HepG2 (cell line): Measurements from ENCODE around the gene TRIM10. TPM values are rescaled to one million over a fixed set of nuclear protein-coding genes. Genes with fewer than 3 reads are reported as not detected.

Experiments used
- CENPT ChIP-seq: sonication (generic); formaldehyde crosslinking; IDR thresholded peaks from 2 replicates; pipeline ENCODE4 v1.8.0; 2022; ENCODE audit warnings: low read depth, mild to moderate bottlenecking, moderate library complexity, missing genetic modification reagents
- CREBL2 ChIP-seq: sonication (generic); formaldehyde crosslinking; IDR thresholded peaks from 2 replicates; pipeline ENCODE4 v1.8.1; 2023; ENCODE audit warnings: missing genetic modification reagents, mild to moderate bottlenecking, borderline replicate concordance
- EHMT2 ChIP-seq: fragments of 200-600 bp; sonication (generic); IDR thresholded peaks from 2 replicates; pipeline ENCODE4 v1.7.0; 2017; ENCODE audit warnings: antibody characterized with exemption, low read depth, low read length, borderline replicate concordance
- GATAD2A ChIP-seq: IDR thresholded peaks from 2 replicates; pipeline ENCODE4 v1.6.1; 2016
- JUND ChIP-seq: sonication (generic); formaldehyde crosslinking; IDR thresholded peaks from 2 replicates; pipeline ENCODE4 v1.8.0; 2022; ENCODE audit warnings: mild to moderate bottlenecking, missing genetic modification reagents
- KAT8 ChIP-seq: IDR thresholded peaks from 2 replicates; pipeline ENCODE4 v1.6.1; 2016; ENCODE audit warnings: missing genetic modification reagents, missing compliant biosample characterization
- PHB2 ChIP-seq: fragments of 450-650 bp; IDR thresholded peaks from 2 replicates; pipeline ENCODE4 v1.6.1; 2018; ENCODE audit not compliant: partially characterized antibody
- POLR2AphosphoS5 ChIP-seq: IDR thresholded peaks from 2 replicates; pipeline ENCODE4 v1.6.1; 2012; ENCODE audit warnings: low read depth, low read length
- POLR2G ChIP-seq: fragments of 200-400 bp; formaldehyde crosslinking; IDR thresholded peaks from 2 replicates; pipeline ENCODE4 v1.6.1; 2018; ENCODE audit warnings: mild to moderate bottlenecking, low read depth, low read length, moderate library complexity
- REXO4 ChIP-seq: sonication (generic); formaldehyde crosslinking; IDR thresholded peaks from 2 replicates; pipeline ENCODE4 v1.8.0; 2022; ENCODE audit warnings: missing genetic modification reagents, mild to moderate bottlenecking, borderline replicate concordance
- SPEN ChIP-seq: sonication (generic); formaldehyde crosslinking; IDR thresholded peaks from 2 replicates; pipeline ENCODE4 v1.5.1; 2020; ENCODE audit warnings: low read depth, mild to moderate bottlenecking, missing genetic modification reagents
- SRY ChIP-seq: sonication (generic); formaldehyde crosslinking; IDR thresholded peaks from 2 replicates; pipeline ENCODE4 v1.8.0; 2022; ENCODE audit warnings: mild to moderate bottlenecking, missing genetic modification reagents
- SSRP1 ChIP-seq: IDR thresholded peaks from 2 replicates; pipeline ENCODE4 v1.6.1; 2016; ENCODE audit warnings: control low read depth
- ZBTB3 ChIP-seq: sonication (generic); formaldehyde crosslinking; IDR thresholded peaks from 2 replicates; pipeline ENCODE4 v1.4.0; 2020; ENCODE audit warnings: low read depth, mild to moderate bottlenecking, moderate library complexity, missing genetic modification reagents, borderline replicate concordance
- ZBTB8A ChIP-seq: sonication (generic); formaldehyde crosslinking; IDR thresholded peaks from 2 replicates; pipeline ENCODE4 v1.4.0; 2020; ENCODE audit warnings: mild to moderate bottlenecking, low read depth, missing genetic modification reagents, borderline replicate concordance
- ZFP36L2 ChIP-seq: sonication (generic); formaldehyde crosslinking; IDR thresholded peaks from 2 replicates; pipeline ENCODE4 v1.4.0; 2020; ENCODE audit warnings: missing genetic modification reagents
- ZGPAT ChIP-seq: IDR thresholded peaks from 2 replicates; pipeline ENCODE4 v1.6.1; 2016; ENCODE audit warnings: mild to moderate bottlenecking
- ZMAT3 ChIP-seq: sonication (generic); formaldehyde crosslinking; conservative IDR thresholded peaks from 2 replicates; pipeline ENCODE4 v1.7.0; 2021; ENCODE audit warnings: missing genetic modification reagents
- ZNF24 ChIP-seq: fragments of 450-650 bp; IDR thresholded peaks from 2 replicates; pipeline ENCODE4 v1.6.1; 2017; ENCODE audit warnings: antibody characterized with exemption, mild to moderate bottlenecking
- ZNF30 ChIP-seq: sonication (generic); formaldehyde crosslinking; IDR thresholded peaks from 2 replicates; pipeline ENCODE4 v1.5.0; 2020; ENCODE audit warnings: mild to moderate bottlenecking, missing genetic modification reagents
- ZNF335 ChIP-seq: sonication (generic); formaldehyde crosslinking; IDR thresholded peaks from 2 replicates; pipeline ENCODE4 v1.4.0; 2020; ENCODE audit warnings: missing genetic modification reagents
- ZNF501 ChIP-seq: sonication (generic); formaldehyde crosslinking; IDR thresholded peaks from 2 replicates; pipeline ENCODE4 v1.5.1; 2020; ENCODE audit warnings: mild to moderate bottlenecking, moderate library complexity, missing genetic modification reagents
- ZNF652 ChIP-seq: IDR thresholded peaks from 2 replicates; pipeline ENCODE4 v1.6.1; 2016; ENCODE audit warnings: low read depth, borderline replicate concordance
- ZNF678 ChIP-seq: sonication (generic); formaldehyde crosslinking; IDR thresholded peaks from 2 replicates; pipeline ENCODE4 v1.4.0; 2020; ENCODE audit warnings: mild to moderate bottlenecking, missing genetic modification reagents
- ZNF781 ChIP-seq: sonication (generic); formaldehyde crosslinking; IDR thresholded peaks from 2 replicates; pipeline ENCODE4 v1.5.1; 2020; ENCODE audit warnings: borderline replicate concordance, mild to moderate bottlenecking, missing genetic modification reagents; ENCODE audit errors: not compliant biosample characterization
- ZSCAN29 ChIP-seq: sonication (generic); formaldehyde crosslinking; conservative IDR thresholded peaks from 2 replicates; pipeline ENCODE4 v1.4.0; 2020; ENCODE audit warnings: mild to moderate bottlenecking, missing genetic modification reagents
- ZUFSP ChIP-seq: sonication (generic); formaldehyde crosslinking; IDR thresholded peaks from 2 replicates; pipeline ENCODE4 v1.9.0; 2021; ENCODE audit warnings: missing genetic modification reagents, mild to moderate bottlenecking, borderline replicate concordance
- polyA plus RNA-seq, 8 experiments: library from polyadenylated mRNA; depleted of rRNA in 3 of 8; stranded (reverse) in 7 of 8; unstranded in 1 of 8; fragments of >200 nt; fragmentation: Illumina TruSeq in 4 of 8; extraction: Trizol in 4 of 8; gene quantifications; 2 replicates each; pipeline versions ENCODE4 v1.2.1 to v1.2.3, GENCODE V29; 2011 to 2016; ENCODE audit warnings: low read depth in 4 of 8, missing spikeins in 1 of 8, mixed read lengths in 1 of 8; ENCODE audit not compliant: insufficient read depth in 1 of 8
- total RNA-seq, 5 experiments: library from RNA; depleted of rRNA; stranded (reverse); fragments of >200 nt; fragmentation: Illumina TruSeq; extraction: Trizol; gene quantifications; 2 replicates each; pipeline ENCODE4 v1.2.3, GENCODE V29; 2016; ENCODE audit warnings: low read depth in 1 of 5
- TF ChIP-seq, protein P1 (sequence below): sonication (generic); formaldehyde crosslinking; IDR thresholded peaks from 2 replicates; pipeline ENCODE4 v1.4.0; 2020; ENCODE audit warnings: missing genetic modification reagents

The TRIM10 gene
- total and polyA plus RNA-seq, 2 of the 13 experiments (the other 11 are each of a cell fraction or from before 2014, with no cell fraction given): 4.1 to 6.8 TPM

DNA sequence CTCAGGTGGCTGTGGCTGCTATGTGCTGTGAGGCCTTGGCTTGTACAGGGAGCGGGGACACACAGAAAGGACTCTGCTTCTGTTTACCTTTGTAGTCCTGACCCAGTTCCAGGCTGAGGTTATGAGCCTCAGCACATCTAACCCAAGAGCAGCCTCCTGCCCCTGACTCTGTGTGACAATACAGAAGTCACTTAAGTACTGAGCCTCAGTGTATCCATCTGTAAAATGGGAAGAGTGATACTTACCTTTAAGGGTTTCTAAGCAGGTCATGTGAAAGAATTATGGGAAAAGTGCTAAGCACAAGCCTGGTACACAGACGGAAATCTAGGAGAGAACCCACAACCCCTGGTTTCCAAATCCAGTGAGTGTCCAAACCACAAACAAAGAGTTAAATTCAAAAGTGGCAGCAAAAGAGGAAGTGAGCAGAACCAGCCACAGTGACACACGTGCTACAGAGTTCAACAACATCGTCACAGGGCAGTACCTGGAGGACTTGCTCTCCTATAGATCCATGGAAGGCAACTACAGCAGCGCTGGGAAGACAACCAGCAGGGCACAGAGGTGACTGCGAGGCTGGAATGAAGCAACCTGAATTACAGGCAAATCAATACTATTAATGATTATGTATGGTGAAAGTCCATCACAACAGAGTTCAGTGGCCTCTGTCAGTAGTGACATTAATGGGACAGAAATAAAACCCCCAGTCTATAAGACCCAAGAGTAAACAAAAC lies 39.7 kb upstream of the TRIM10 start (continued):
- TF ChIP-seq, protein P1, sequence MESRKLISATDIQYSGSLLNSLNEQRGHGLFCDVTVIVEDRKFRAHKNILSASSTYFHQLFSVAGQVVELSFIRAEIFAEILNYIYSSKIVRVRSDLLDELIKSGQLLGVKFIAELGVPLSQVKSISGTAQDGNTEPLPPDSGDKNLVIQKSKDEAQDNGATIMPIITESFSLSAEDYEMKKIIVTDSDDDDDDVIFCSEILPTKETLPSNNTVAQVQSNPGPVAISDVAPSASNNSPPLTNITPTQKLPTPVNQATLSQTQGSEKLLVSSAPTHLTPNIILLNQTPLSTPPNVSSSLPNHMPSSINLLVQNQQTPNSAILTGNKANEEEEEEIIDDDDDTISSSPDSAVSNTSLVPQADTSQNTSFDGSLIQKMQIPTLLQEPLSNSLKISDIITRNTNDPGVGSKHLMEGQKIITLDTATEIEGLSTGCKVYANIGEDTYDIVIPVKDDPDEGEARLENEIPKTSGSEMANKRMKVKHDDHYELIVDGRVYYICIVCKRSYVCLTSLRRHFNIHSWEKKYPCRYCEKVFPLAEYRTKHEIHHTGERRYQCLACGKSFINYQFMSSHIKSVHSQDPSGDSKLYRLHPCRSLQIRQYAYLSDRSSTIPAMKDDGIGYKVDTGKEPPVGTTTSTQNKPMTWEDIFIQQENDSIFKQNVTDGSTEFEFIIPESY (CRISPR knock-in tag): no peak
- TF ChIP-seq ZNF781 (CRISPR knock-in tag) (no peak), ZNF501 (CRISPR knock-in tag) (no peak), ZFP36L2 (CRISPR knock-in tag) (no peak), JUND (CRISPR knock-in tag) (no peak), KAT8 (CRISPR knock-in tag) (no peak), REXO4 (CRISPR knock-in tag) (no peak), ZNF335 (no peak), ZNF24 (no peak), POLR2AphosphoS5 (no peak), ZBTB8A (no peak), CENPT (no peak), ZSCAN29 (CRISPR knock-in tag) (no peak), SPEN (CRISPR knock-in tag) (0 out of 2 replicates have a peak, but pooled peaks have one; percentile 27), ZBTB3 (no peak), ZUFSP (no peak), SSRP1 (no peak), GATAD2A (CRISPR knock-in tag) (no peak), SRY (CRISPR knock-in tag) (no peak), PHB2 (no peak), ZNF652 (CRISPR knock-in tag) (peak; percentile 75; the same call in 1 of the 2 replicates), EHMT2 (no peak), ZGPAT (CRISPR knock-in tag) (no peak), CREBL2 (CRISPR knock-in tag) (no peak), ZMAT3 (CRISPR knock-in tag) (no peak), ZNF30 (CRISPR knock-in tag) (no peak), POLR2G (no peak), ZNF678 (no peak)
